GM12892 (cell line): ENCODE measurements around the gene INHBC.

Source experiments
- DNase-seq: peaks from one replicate; pipeline ENCODE4 v3.0.0; 2011; ENCODE audit not compliant: insufficient read length
- FAIRE-seq: peaks from 2 replicates; lab custom pipeline; 2011; peaks lifted over from hg19 to GRCh38; lab: Jason Lieb, UNC
- POLR2A ChIP-seq: IDR thresholded peaks from 2 replicates; pipeline ENCODE4 v1.6.1; 2011; ENCODE audit warnings: low read depth, low read length, control low read depth
- POLR2AphosphoS5 ChIP-seq: IDR thresholded peaks from 2 replicates; pipeline ENCODE4 v1.6.1; 2011; ENCODE audit warnings: low read depth, low read length, control low read depth
- TAF1 ChIP-seq: IDR thresholded peaks from 2 replicates; pipeline ENCODE4 v1.6.1; 2011; ENCODE audit warnings: low read depth, mild to moderate bottlenecking, control low read depth, low read length, borderline replicate concordance

The INHBC gene

DNA sequence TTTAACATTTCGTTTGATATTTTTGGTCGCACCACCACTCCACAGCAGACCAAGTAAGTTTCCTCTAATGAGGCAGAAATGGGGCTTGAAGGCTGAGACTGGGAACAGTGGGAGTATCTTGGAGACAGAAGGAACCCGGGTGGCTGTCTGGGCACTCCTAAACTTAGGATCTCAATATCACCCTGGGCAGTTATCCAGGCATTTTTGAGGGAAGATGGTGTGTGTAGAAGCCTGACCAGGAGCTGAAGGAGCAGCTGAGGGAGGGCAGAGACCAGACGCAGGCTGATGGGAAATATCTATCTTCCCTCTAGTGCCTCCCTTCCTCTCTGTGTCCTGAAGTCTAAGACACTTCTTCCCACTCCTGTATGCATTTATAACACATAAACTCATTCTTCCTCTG lies 64.0 kb downstream of the INHBC start:
- DNase-seq = no peak
- no peak for FAIRE-seq
- TF ChIP-seq POLR2AphosphoS5 (no peak), POLR2A (no peak), TAF1 (no peak)

- FAIRE-seq (no peak), DNase-seq (no peak)
- TF ChIP-seq TAF1 (no peak), POLR2A (no peak), POLR2AphosphoS5 (no peak)
Measured at GRCh38 chr12:57500213-57500612, 65.6 kb downstream of the INHBC start.
